ENCODE data around the gene SEMA3F. TPM values are rescaled to one million over a fixed set of nuclear protein-coding genes. Genes with fewer than 3 reads are reported as not detected.

Gene SEMA3F
- total and polyA plus RNA-seq, 2 experiments from 2014 or later, result 2.3 to 67.6 TPM

- TF ChIP-seq ETS1 (IDR thresholded peaks at IDR 0.05), result no peak
These were observed 7.3 kb upstream of the SEMA3F start (continued) for GRCh38 chr3:50147861-50148260.

GRCh38 chr3:50150404-50150750, 4.7 kb upstream of the SEMA3F start:
- H3K27ac ChIP-seq (ENCODE audit: low read depth), result no peak overlapping the region
- H3F3A ChIP-seq (replicated peaks; ENCODE audit: low read depth), result peaks cover 6% of the 10 kb centered on the region; the same call in 1 of the 2 replicates
- H3K27me3 ChIP-seq (ENCODE audit: insufficient read depth), result peaks cover 14% of the 10 kb centered on the region
- no peaks in the 10 kb centered on the region for H4K20me1 ChIP-seq (replicated peaks; ENCODE audit: insufficient read depth)
- H3K36me3 Mint-ChIP-seq (ENCODE audit: low read depth), result peaks cover 2% of the 10 kb centered on the region; the same call in 1 of the 3 replicates
- H3K9me3 Mint-ChIP-seq, result no peaks in the 10 kb centered on the region; the same call in 2 of the 3 replicates
- H2AFZ ChIP-seq, result peak overlapping the region; percentile 90; the same call in 1 of the 2 replicates
- no peak for DNase-seq (ENCODE audit: low spot score)
- H3K4me3 Mint-ChIP-seq, result no peak overlapping the region; the same call in 2 of the 3 replicates
- H3K27me3 Mint-ChIP-seq (ENCODE audit: insufficient read depth, low read depth, poor library complexity), result peaks cover 42% of the 10 kb centered on the region
- ATAC-seq, result no peak
- H3K4me1 ChIP-seq (ENCODE audit: insufficient read depth), result peaks cover 19% of the 10 kb centered on the region
- peak overlapping the region; percentile 57 for H3K4me2 ChIP-seq
- H3K27ac Mint-ChIP-seq, result no peak overlapping the region
- no peaks in the 10 kb centered on the region for H3K36me3 ChIP-seq (ENCODE audit: insufficient read depth)
- peaks cover 50% of the 10 kb centered on the region for H3K4me1 Mint-ChIP-seq
- H3K4me3 ChIP-seq, result no peak overlapping the region
- no peaks in the 10 kb centered on the region; the same call in 1 of the 2 replicates for H3K9me2 ChIP-seq (ENCODE audit: insufficient read depth)
- no peaks in the 10 kb centered on the region for H3K79me2 ChIP-seq (replicated peaks; ENCODE audit: insufficient read depth)
- TF ChIP-seq ZNF114 (CRISPR knock-in tag; IDR thresholded peaks at IDR 0.05), result no peak
- no peak for TF ChIP-seq POLR2AphosphoS5 (IDR thresholded peaks at IDR 0.05; ENCODE audit: low read depth)
- TF ChIP-seq ZNF331 (CRISPR knock-in tag; IDR thresholded peaks at IDR 0.05; ENCODE audit: low read depth), result no peak
- TF ChIP-seq EZH2phosphoT487 (IDR thresholded peaks at IDR 0.05; ENCODE audit: unreplicated experiment), result no peak
- TF ChIP-seq EZH2 (IDR thresholded peaks at IDR 0.05; ENCODE audit: low read depth, unreplicated experiment), result no peak
- no peak for TF ChIP-seq REST (IDR thresholded peaks at IDR 0.05; ENCODE audit: unreplicated experiment)
- no peak for TF ChIP-seq ZNF462 (CRISPR knock-in tag; IDR thresholded peaks at IDR 0.05)
- TF ChIP-seq CTCF (conservative IDR thresholded peaks at IDR 0.05; ENCODE audit: low read depth in 2 of 2), result no peak
- no peak for TF ChIP-seq NANOG (IDR thresholded peaks at IDR 0.05; ENCODE audit: borderline replicate concordance)
- TF ChIP-seq CREB1 (CRISPR knock-in tag; IDR thresholded peaks at IDR 0.05; ENCODE audit: low read depth), result no peak
- no peak for TF ChIP-seq ETS1 (IDR thresholded peaks at IDR 0.05)
- TF ChIP-seq STAT1 (IDR thresholded peaks at IDR 0.05; ENCODE audit: unreplicated experiment), result no peak

All from GM23338 (cell line).